T-cell (primary cell): Measurements from ENCODE around the gene MTRF1L. TPM values are rescaled to one million over a fixed set of nuclear protein-coding genes. Genes with fewer than 3 reads are reported as not detected.

Source experiments
- ATAC-seq, 4 experiments: fragments of 200-7000 bp in 3 of 4; fragments of 150-1000 bp in 1 of 4; cut with Tn5 transposase; replicated peaks in 1 of 4; 1 replicate in 3 of 4; 2 replicates in 1 of 4; pipeline ENCODE4 v1.10.0; 2021; ENCODE audit warnings: moderate library complexity in 3 of 4, mild to moderate bottlenecking in 2 of 4, moderate number of reproducible peaks in 1 of 4
- CTCF ChIA-PET, 2 donors: fragments of 300-600 bp; sonication (Branson Sonifier 250); formaldehyde crosslinking; loops; one replicate each; lab custom pipeline; 2022; ENCODE audit warnings: antibody characterized with exemption in 2 of 2; lab: Charles Lee
- POLR2A ChIA-PET, 2 donors: fragments of 300-600 bp; sonication (Branson Sonifier 250); formaldehyde crosslinking; loops; one replicate each; lab custom pipeline; 2022; ENCODE audit warnings: antibody characterized with exemption in 2 of 2; lab: Charles Lee
- DNase-seq, 35 experiments: peaks; one replicate each; pipeline versions ENCODE4 v3.0.0 to v3.0.0-alpha.2; 2013 to 2023
- H3K27ac ChIP-seq: one replicate; pipeline ENCODE4 v1.5.1; 2013; ENCODE audit warnings: low read length
- H3K27me3 ChIP-seq, 2 experiments: replicated peaks in 1 of 2; 1 replicate in 1 of 2; 2 replicates in 1 of 2; pipeline versions ENCODE4 v1.6.1 to v1.7.0; 2013; ENCODE audit warnings: low read length in 1 of 2, mixed read lengths in 1 of 2; ENCODE audit not compliant: control insufficient read depth in 2 of 2, insufficient read depth in 2 of 2; ENCODE audit errors: extremely low read depth in 1 of 2
- H3K36me3 ChIP-seq, 2 donors: 1 replicate in 1 of 2; 2 replicates in 1 of 2; pipeline versions ENCODE4 v1.6.1 to v1.7.0; 2013; ENCODE audit warnings: low read length in 1 of 2; ENCODE audit not compliant: control insufficient read depth in 2 of 2, insufficient read depth in 1 of 2; ENCODE audit errors: extremely low read depth in 1 of 2
- H3K4me1 ChIP-seq, 2 experiments: 1 replicate in 1 of 2; 2 replicates in 1 of 2; pipeline versions ENCODE4 v1.6.1 to v1.7.0; 2013; ENCODE audit warnings: low read length in 2 of 2, mixed read lengths in 1 of 2; ENCODE audit not compliant: insufficient read depth in 2 of 2, control insufficient read depth in 1 of 2; ENCODE audit errors: extremely low read depth in 1 of 2
- H3K4me3 ChIP-seq, 2 donors: 1 replicate in 1 of 2; 2 replicates in 1 of 2; pipeline versions ENCODE4 v1.5.1 to v1.7.0; 2013; ENCODE audit warnings: mild to moderate bottlenecking in 2 of 2, low read length in 1 of 2, moderate library complexity in 1 of 2; ENCODE audit not compliant: control insufficient read depth in 1 of 2; ENCODE audit errors: extremely low read depth in 1 of 2
- H3K9me3 ChIP-seq: 2 replicates; pipeline ENCODE4 v1.7.0; 2013
- H3K27ac Mint-ChIP-seq, 2 donors: one replicate each; pipeline ENCODE4 v1.8.0; 2020 to 2021; ENCODE audit warnings: mild to moderate bottlenecking in 2 of 2, mixed read lengths in 2 of 2
- H3K27me3 Mint-ChIP-seq, 2 donors: one replicate each; pipeline ENCODE4 v1.8.0; 2021 to 2022; ENCODE audit warnings: mixed read lengths in 2 of 2
- H3K36me3 Mint-ChIP-seq: one replicate; pipeline ENCODE4 v1.8.0; 2021; ENCODE audit warnings: mixed read lengths
- H3K4me1 Mint-ChIP-seq, 3 donors: one replicate each; pipeline ENCODE4 v1.8.0; 2020 to 2022; ENCODE audit warnings: mixed read lengths in 3 of 3, mild to moderate bottlenecking in 1 of 3
- H3K4me3 Mint-ChIP-seq, 3 donors: one replicate each; pipeline ENCODE4 v1.8.0; 2020 to 2022; ENCODE audit warnings: mild to moderate bottlenecking in 3 of 3, mixed read lengths in 3 of 3, moderate library complexity in 3 of 3
- H3K9me3 Mint-ChIP-seq, 3 donors: one replicate each; pipeline ENCODE4 v1.8.0; 2020 to 2022; ENCODE audit warnings: mixed read lengths in 3 of 3
- WGBS: methylation state at CpG from one replicate; pipeline ENCODE4 v1.1.5; 2013; ENCODE audit warnings: missing lambda C conversion rate; ENCODE audit not compliant: insufficient coverage; 5-methylcytosine and 5-hydroxymethylcytosine counted together
- total RNA-seq, 35 experiments: library from RNA in 6 of 35; stranded (reverse) in 6 of 35; fragments of 120-200 nt in 1 of 35; gene quantifications; one replicate each; pipeline versions ENCODE4 v1.2.1 to v1.2.4 and lab custom pipeline; 2013 to 2026

Gene MTRF1L
- total RNA-seq, 5 donors from 2014 or later (not counting 1 experiment from before 2014, with no cell fraction given), result 7.0 to 12.2 (median 11.0) TPM

DNA sequence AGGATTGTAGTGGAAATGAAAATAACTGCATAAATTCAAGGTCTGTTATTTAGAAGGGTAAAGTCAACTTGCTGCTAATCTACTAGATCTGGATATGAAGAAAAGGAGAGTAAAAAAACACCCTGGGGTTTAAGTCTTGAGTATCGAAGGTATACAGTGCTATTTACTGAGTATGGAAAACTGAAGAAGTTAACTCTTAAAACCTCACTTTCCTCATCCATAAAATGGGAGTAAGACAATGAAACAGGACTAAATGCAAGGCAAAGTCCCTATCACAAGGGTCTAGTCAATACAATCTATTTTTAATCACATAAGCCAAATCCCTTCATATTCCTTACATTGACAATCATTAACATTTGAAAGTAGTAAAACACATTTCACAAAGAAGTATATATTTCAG is 21.9 kb downstream of the MTRF1L start:
- Mint-ChIP-seq H3K4me1 (peaks cover 49 to 63% (median 52%) of the 10 kb centered on the region in 3 donors), H3K9me3 (no peaks in the 10 kb centered on the region), H3K27ac (no peak overlapping the region), H3K36me3 (peaks cover 15% of the 10 kb centered on the region), H3K27me3 (no peaks in the 10 kb centered on the region), H3K4me3 (peak overlapping the region in 2 of 3 donors; percentile 31 to 79)
- peaks cover 17 to 28% of the 10 kb centered on the region in 2 experiments for H3K4me1 ChIP-seq
- no peak overlapping the region for H3K4me3 ChIP-seq
- ATAC-seq, result no peak
- no peaks in the 10 kb centered on the region for H3K9me3 ChIP-seq
- peaks cover 0 to 3% of the 10 kb centered on the region in 2 experiments for H3K27me3 ChIP-seq
- ChIA-PET POLR2A (no interaction called here), CTCF (no interaction called here)
- H3K36me3 ChIP-seq, result no peaks in the 10 kb centered on the region
- DNase-seq, result no peak
- WGBS, result no CpG with 5 or more reads among the region's 1 CpG
- H3K27ac ChIP-seq, result no peak overlapping the region

DNA sequence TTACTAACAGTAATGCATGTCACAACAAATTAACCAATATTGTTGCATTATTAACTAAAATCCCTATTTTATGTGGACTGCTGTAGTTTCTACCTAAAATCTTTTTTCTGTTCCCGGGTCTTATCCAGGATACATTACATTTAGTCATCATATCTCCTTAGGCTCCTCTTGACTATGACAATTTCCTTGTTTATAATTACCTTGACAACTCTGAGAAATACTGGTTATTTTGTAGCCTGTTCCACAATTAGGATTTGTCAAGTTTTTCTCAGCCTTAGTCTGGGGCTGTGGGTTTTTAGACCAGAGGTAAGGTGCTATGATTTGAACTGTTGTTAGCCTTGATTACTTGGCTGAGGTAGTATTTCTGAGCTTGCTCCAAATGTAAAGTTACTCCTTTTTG is 23.4 kb downstream of the MTRF1L start:
- peaks cover 10 to 15% of the 10 kb centered on the region in 2 experiments for H3K4me1 ChIP-seq
- Mint-ChIP-seq H3K36me3 (peaks cover 27% of the 10 kb centered on the region), H3K9me3 (no peaks in the 10 kb centered on the region), H3K27me3 (no peaks in the 10 kb centered on the region), H3K27ac (no peak overlapping the region), H3K4me1 (peaks cover 51 to 63% (median 52%) of the 10 kb centered on the region in 3 donors), H3K4me3 (no peak overlapping the region)
- ChIA-PET CTCF (no interaction called here), POLR2A (no interaction called here)
- no CpG with 5 or more reads among the region's 1 CpG for WGBS
- no peaks in the 10 kb centered on the region for H3K9me3 ChIP-seq
- ATAC-seq, result no peak
- no peak overlapping the region for H3K4me3 ChIP-seq
- peaks cover 0 to 3% of the 10 kb centered on the region in 2 experiments for H3K27me3 ChIP-seq
- DNase-seq, result no peak
- no peak overlapping the region for H3K27ac ChIP-seq
- no peaks in the 10 kb centered on the region for H3K36me3 ChIP-seq

DNA sequence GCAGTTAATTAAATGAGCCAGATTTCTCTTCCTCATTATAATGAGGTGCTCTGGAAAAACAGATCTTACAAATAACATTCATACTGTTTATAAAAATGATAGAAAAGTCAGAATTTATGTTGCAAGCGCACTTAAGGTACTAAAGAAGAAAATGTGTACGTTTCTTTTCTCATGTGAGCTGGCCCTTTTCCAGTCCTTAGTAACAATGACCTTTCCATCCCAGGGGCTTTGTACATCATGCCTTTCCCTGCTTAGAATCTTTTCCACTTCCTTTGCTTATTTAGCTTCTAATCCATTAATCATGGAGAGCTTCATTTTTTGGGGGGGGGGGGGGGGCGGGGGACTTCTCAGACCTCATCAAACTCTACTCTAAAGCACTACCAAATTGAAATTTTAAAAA is 24.5 kb downstream of the MTRF1L start:
- CTCF ChIA-PET, result interaction anchor here in 1 of 2 donors (0.7 kb wide), 1 partner anchor 30 kb away, joined by 3 read pairs; no protein-coding TSS in a partner anchor
- POLR2A ChIA-PET, result interaction anchor here in 1 of 2 donors (0.7 kb wide), 1 partner anchor 569 kb away, joined by 3 read pairs; no protein-coding TSS in a partner anchor
- Histone ChIP-seq H3K4me3 (no peak overlapping the region), H3K27me3 (peaks cover 0 to 3% of the 10 kb centered on the region in 2 experiments), H3K9me3 (no peaks in the 10 kb centered on the region), H3K27ac (no peak overlapping the region), H3K36me3 (no peaks in the 10 kb centered on the region), H3K4me1 (peaks cover 5 to 14% of the 10 kb centered on the region in 2 experiments)
- ATAC-seq (no peak), DNase-seq (no peak)
- Mint-ChIP-seq H3K36me3 (peaks cover 35% of the 10 kb centered on the region), H3K4me3 (no peak overlapping the region), H3K4me1 (peaks cover 45 to 64% (median 51%) of the 10 kb centered on the region in 3 donors), H3K27me3 (no peaks in the 10 kb centered on the region), H3K9me3 (no peaks in the 10 kb centered on the region), H3K27ac (no peak overlapping the region)
- no CpG with 5 or more reads among the region's 3 CpGs for WGBS

DNA sequence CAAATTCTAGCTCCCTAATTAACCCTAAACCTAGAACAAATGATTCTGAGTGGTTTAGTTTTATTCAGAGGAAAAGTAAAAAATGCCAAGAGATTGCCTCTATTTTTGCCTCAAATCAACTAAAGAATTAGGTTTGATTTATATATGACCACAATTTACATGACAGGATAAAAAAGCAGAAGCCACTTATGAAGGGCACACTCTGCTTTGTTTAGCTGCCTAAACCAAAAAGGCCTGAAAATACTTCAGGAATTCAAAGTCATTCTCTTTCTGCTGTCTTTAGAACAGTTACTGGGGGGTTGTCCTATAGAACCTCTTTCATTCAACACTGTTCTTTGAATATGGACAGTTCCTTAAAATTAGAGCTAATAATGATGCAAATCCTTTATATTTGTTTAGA is 25.0 kb downstream of the MTRF1L start:
- ChIA-PET POLR2A (interaction anchor here in 1 of 2 donors (0.5 kb wide), 1 partner anchor 24 kb away, joined by 3 read pairs; no protein-coding TSS in a partner anchor), CTCF (interaction anchor here in 1 of 2 donors (0.7 kb wide), 1 partner anchor 29 kb away, joined by 3 read pairs; no protein-coding TSS in a partner anchor)
- DNase-seq, result no peak
- Histone ChIP-seq H3K9me3 (no peaks in the 10 kb centered on the region), H3K36me3 (no peaks in the 10 kb centered on the region), H3K4me1 (peaks cover 5 to 10% of the 10 kb centered on the region in 2 experiments), H3K27ac (no peak overlapping the region), H3K27me3 (peaks cover 0 to 3% of the 10 kb centered on the region in 2 experiments), H3K4me3 (no peak overlapping the region)
- Mint-ChIP-seq H3K4me1 (peaks cover 45 to 62% (median 51%) of the 10 kb centered on the region in 3 donors), H3K27me3 (no peaks in the 10 kb centered on the region), H3K36me3 (peaks cover 40% of the 10 kb centered on the region), H3K9me3 (no peaks in the 10 kb centered on the region), H3K4me3 (no peak overlapping the region), H3K27ac (no peak overlapping the region)
- ATAC-seq, result no peak

DNA sequence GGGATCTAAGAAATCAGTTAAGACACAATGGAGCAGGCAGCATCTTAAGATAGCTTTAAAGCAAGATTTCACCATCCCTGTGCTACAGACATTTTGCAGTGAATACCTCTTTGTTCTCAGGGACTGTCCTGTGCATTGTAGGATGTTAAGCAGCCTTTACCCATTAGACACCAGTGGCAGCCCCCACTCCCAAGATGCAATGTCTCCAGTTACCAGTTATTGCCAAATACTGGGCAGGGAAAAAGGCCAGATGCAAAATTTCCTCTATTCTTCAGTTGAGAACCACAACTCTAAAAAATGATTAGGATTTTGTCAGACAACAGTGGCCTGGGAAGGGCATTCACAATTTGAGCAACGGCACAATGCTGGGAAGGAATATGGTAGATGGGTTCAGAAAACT is 25.8 kb downstream of the MTRF1L start:
- Mint-ChIP-seq H3K27me3 (no peaks in the 10 kb centered on the region), H3K4me1 (peaks cover 40 to 57% (median 47%) of the 10 kb centered on the region in 3 donors), H3K9me3 (no peaks in the 10 kb centered on the region), H3K36me3 (peaks cover 46% of the 10 kb centered on the region), H3K27ac (no peak overlapping the region), H3K4me3 (no peak overlapping the region)
- Histone ChIP-seq H3K27ac (no peak overlapping the region), H3K4me1 (peaks cover 3 to 4% of the 10 kb centered on the region in 2 experiments), H3K36me3 (peaks cover 0 to 2% of the 10 kb centered on the region in 2 donors), H3K27me3 (no peaks in the 10 kb centered on the region), H3K9me3 (no peaks in the 10 kb centered on the region), H3K4me3 (no peak overlapping the region)
- CTCF ChIA-PET, result interaction anchor here in 1 of 2 donors (0.6 kb wide), 1 partner anchor 1886 kb away, joined by 3 read pairs; no protein-coding TSS in a partner anchor
- WGBS, result 100% methylated on average over 1 of the region's 1 CpG
- no peak for DNase-seq
- ATAC-seq, result no peak
- POLR2A ChIA-PET, result interaction anchor here in 1 of 2 donors (0.6 kb wide), 1 partner anchor 9 kb away, joined by 3 read pairs; no protein-coding TSS in a partner anchor

DNA sequence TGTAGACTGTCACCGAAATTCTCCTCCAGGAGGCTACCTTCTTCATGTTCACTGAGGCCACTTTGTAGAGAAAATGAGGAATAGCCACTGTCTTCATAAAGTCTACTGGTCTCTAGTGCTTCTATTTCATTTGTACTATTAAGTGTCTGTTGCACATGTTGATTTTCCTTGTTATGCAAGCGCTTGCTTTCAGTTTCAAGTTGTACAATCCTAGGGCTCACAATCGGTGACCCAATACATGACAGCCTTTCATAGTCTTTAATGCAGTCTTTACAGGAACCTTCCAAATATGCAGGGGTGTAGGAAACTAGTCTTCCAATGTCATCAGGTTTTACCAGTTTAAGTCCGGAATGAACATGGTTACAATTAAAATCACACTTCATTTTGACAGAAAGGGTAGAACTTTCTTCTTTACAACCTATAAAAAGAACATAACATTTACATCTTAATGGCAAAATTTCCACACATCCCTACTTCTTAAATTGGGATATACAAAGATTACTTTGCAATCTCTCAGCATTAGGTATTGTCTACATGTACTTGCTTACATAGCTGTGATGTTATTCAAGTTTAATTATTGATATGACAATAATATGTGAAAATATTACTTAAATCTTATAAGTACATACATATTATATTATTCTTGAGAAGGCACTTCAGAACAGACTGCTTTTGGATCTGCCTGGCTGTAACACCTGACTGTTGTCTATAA is 27.1 kb downstream of the MTRF1L start:
- Mint-ChIP-seq H3K36me3 (peaks cover 59% of the 10 kb centered on the region), H3K27me3 (no peaks in the 10 kb centered on the region), H3K27ac (peak overlapping the region; percentile 5 to 41), H3K4me3 (peak overlapping the region; percentile 10 to 68 (median 54)), H3K4me1 (peaks cover 28 to 46% (median 35%) of the 10 kb centered on the region in 3 donors), H3K9me3 (peaks cover 0 to 4% (median 0%) of the 10 kb centered on the region in 3 donors)
- whole genome bisulfite sequencing, result no CpG with 5 or more reads among the region's 4 CpGs
- DNase-seq, result peak in 1 of 35 experiments; percentile 33
- H3K4me3 ChIP-seq, result no peak overlapping the region
- H3K36me3 ChIP-seq, result peaks cover 0 to 12% of the 10 kb centered on the region in 2 donors
- peak overlapping the region; percentile 21 for H3K27ac ChIP-seq
- ChIA-PET POLR2A (no interaction called here), CTCF (no interaction called here)
- ATAC-seq, result peak in 2 of 4 experiments; percentile 24 to 77
- H3K9me3 ChIP-seq, result peaks cover 2% of the 10 kb centered on the region
- no peaks in the 10 kb centered on the region for H3K27me3 ChIP-seq
- H3K4me1 ChIP-seq, result peaks cover 3% of the 10 kb centered on the region in 2 experiments
